ENCODE results near the gene AFG1L. TPM values are rescaled to one million over a fixed set of nuclear protein-coding genes. Genes with fewer than 3 reads are reported as not detected.
A peak's percentile ranks its signal among the peaks of the same experiment; 100 is the strongest.

The AFG1L gene
- total and polyA plus RNA-seq, 8 donors = 1.2 to 4.7 (median 3.8) TPM

DNA sequence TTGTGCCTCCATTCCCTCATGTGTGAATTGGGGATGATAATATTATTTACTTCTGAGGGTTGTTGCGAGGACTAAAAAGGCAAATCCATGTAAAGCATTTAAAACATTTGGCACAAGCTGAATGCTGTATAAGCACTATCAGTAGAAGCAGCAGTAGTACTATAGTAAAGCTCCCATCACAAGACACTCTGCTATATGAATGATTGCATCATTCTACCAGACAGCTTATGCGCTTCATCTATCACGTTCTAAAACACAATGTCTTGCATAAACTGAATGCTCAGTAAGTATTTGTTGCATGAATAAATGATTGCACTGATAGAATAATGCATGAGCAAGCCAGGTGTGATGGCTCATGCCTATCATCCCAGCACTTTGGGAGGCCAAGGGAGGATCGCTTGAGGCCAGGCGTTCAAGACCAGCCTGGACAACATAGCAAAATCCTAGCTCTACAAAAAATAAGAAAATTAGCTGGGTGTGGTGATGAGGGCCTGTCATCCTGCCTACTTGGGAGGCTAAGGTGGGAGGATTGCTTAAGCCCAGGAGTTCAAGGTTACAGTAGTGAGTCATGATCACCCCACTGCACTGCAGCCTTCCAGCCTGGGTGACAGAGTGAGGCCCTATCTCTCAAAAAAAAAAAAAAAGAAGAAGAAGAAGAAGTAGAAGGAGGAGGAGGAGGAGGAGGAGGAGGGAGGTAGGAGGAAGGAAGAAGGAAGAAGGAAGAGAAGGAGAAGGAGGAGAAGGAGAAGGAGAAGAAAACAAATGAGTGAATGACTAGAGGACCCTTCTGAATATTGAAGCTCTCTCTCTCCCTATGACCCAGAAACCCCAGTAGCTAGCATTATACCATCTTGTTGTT, 215.8 kb downstream of the AFG1L start:
- H3K36me3 ChIP-seq = no peaks in the 10 kb centered on the region
- intact Hi-C loops (cut with DNase I) = no loop called here
- 85 to 86% methylated on average over 5 of the region's 5 CpGs for WGBS, 2 donors
- TF ChIP-seq, protein P1, sequence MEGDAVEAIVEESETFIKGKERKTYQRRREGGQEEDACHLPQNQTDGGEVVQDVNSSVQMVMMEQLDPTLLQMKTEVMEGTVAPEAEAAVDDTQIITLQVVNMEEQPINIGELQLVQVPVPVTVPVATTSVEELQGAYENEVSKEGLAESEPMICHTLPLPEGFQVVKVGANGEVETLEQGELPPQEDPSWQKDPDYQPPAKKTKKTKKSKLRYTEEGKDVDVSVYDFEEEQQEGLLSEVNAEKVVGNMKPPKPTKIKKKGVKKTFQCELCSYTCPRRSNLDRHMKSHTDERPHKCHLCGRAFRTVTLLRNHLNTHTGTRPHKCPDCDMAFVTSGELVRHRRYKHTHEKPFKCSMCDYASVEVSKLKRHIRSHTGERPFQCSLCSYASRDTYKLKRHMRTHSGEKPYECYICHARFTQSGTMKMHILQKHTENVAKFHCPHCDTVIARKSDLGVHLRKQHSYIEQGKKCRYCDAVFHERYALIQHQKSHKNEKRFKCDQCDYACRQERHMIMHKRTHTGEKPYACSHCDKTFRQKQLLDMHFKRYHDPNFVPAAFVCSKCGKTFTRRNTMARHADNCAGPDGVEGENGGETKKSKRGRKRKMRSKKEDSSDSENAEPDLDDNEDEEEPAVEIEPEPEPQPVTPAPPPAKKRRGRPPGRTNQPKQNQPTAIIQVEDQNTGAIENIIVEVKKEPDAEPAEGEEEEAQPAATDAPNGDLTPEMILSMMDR (IDR thresholded peaks at IDR 0.05) = no peak
- H3K4me1 ChIP-seq = no peaks in the 10 kb centered on the region
- FAIRE-seq (no peak), ATAC-seq (no peak), DNase-seq (no peak)
- no peak overlapping the region for H3K4me3 ChIP-seq
- H3K27ac ChIP-seq = no peak overlapping the region
- no peaks in the 10 kb centered on the region for H3K9me3 ChIP-seq
- no peaks in the 10 kb centered on the region for H3K27me3 ChIP-seq

DNA sequence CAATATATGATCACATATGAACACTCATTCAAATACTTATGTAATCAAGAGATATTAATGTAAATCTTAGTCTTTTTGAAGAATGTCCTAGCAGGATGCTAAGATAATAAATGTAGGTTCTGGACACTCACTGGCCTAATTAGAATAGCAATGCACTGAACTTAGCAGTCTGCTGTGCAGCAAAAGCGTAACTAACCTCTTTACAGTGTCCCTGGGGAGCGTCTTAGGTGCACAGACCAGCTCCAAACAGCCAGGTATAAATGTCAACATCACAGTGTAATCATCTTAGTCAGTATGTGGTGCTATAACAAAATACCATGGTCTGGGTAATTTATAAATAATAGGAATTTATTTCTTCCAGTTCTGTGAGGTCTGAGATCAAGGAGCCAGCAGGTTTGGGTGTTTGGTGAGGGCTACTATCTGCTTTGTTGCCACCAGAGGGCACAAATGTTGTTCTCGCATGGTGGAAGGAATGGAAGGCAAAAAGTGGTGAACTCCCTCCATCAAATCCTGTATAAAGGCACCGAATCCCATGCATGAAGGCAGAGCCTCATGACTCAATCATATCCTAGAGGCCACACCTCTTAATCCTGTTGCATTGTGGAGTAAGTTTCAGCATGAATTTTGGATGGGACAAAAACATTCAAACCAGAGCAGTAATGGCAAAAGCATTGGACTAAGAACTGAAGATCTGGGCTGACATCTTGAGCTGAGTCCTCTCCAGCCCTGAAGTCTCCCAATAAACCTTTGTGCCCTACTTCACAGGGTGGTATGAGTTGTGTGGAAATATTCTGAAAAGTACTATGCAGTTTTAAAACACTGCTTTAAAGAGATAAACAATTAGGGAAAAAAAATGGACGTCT, 224.1 kb downstream of the AFG1L start:
- ATAC-seq (peak in 2 of 4 donors; percentile 37 to 45), DNase-seq (no peak), FAIRE-seq (no peak)
- Histone ChIP-seq H3K4me1 (no peaks in the 10 kb centered on the region), H3K36me3 (no peaks in the 10 kb centered on the region), H3K27me3 (no peaks in the 10 kb centered on the region), H3K27ac (no peak overlapping the region), H3K4me3 (no peak overlapping the region), H3K9me3 (no peaks in the 10 kb centered on the region)
- 78 to 82% methylated on average over 5 of the region's 5 CpGs for WGBS, 2 donors
- intact Hi-C loops (cut with DNase I) = no loop called here
- TF ChIP-seq, protein P1 (IDR thresholded peaks at IDR 0.05) = no peak

DNA sequence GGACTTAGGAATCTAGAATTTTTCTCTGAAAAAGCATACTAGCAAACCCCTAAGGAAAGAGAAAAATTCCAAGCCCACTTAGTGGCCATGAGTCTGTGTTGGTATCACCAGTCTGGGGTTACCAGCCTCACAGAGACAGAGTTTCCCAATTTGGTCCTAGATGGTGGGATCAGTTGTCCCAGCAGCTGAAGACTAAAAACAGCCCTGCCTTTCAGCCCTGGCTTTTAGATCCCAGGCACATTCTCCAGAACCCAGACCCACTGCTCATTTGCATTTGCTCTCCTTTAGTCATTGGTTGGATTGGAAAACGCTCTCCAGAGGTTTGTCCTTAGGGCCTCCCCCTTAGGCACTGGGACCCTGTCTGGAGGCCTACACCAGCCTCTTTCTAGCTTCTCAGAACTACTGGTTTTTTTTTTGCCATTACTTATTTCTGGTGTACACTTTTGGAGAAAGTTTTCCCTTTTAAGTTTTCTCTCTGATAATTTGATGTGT, 226.8 kb downstream of the AFG1L start:
- intact Hi-C loops (cut with DNase I) = loop anchor here in 1 of 3 donors (10.0 kb wide), 1 partner anchor 547 kb away; no protein-coding TSS in a partner anchor
- TF ChIP-seq, protein P1 (IDR thresholded peaks at IDR 0.05) = no peak
- no peak for ATAC-seq

DNA sequence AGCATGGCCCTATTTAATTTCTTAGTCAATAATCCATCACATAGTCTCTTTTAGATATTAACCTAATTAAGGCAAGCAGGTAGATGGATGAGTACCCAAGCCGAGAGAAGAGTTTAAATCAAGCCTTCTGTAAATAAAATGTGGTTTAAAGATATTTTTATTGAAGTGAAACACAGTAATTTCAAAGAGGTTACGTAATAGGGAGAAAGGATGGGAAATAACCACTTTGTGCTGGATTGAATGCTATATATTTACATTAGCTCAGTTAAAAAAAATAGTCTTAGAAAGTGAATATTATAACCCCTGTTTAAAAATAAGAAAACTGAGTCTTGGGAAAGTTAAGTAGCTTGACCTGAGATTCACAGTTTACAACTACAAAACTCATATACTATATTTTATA, 228.8 kb downstream of the AFG1L start:
- WGBS, 2 donors = 69 to 80% methylated on average over 2 of the region's 2 CpGs
- DNase-seq = no peak
- TF ChIP-seq, protein P1 (IDR thresholded peaks at IDR 0.05) = no peak
- intact Hi-C loops (cut with DNase I) = loop anchor here in 1 of 3 donors (10.0 kb wide), 1 partner anchor 549 kb away; no protein-coding TSS in a partner anchor
- H3K27ac ChIP-seq = no peak overlapping the region
- no peaks in the 10 kb centered on the region for H3K9me3 ChIP-seq
- no peaks in the 10 kb centered on the region for H3K27me3 ChIP-seq
- FAIRE-seq = no peak
- H3K36me3 ChIP-seq = no peaks in the 10 kb centered on the region
- no peak overlapping the region for H3K4me3 ChIP-seq
- no peak for ATAC-seq
- no peaks in the 10 kb centered on the region for H3K4me1 ChIP-seq

More for the DNA sequence above, 226.8 kb downstream of the AFG1L start:
- Histone ChIP-seq H3K4me1 (no peaks in the 10 kb centered on the region), H3K9me3 (no peaks in the 10 kb centered on the region), H3K4me3 (no peak overlapping the region), H3K36me3 (no peaks in the 10 kb centered on the region), H3K27ac (no peak overlapping the region), H3K27me3 (no peaks in the 10 kb centered on the region)
- WGBS, 2 donors = 84 to 95% methylated on average over 1 of the region's 1 CpG
- no peak for DNase-seq
- no peak for FAIRE-seq

Data from pancreas (tissue), 10 donors.